Esophagus squamous epithelium (tissue), 5 donors: ENCODE measurements around the gene TBC1D19. TPM values are rescaled to one million over a fixed set of nuclear protein-coding genes. Genes with fewer than 3 reads are reported as not detected.

Experiments used
- DNase-seq: peaks from one replicate; lab custom pipeline; 2025; lab: John Stamatoyannopoulos, UW
- H3K27ac ChIP-seq, 4 donors: fragments of 200-600 bp; sonication (generic); one replicate each; pipeline ENCODE4 v1.5.1; 2016 to 2019; ENCODE audit warnings: mild to moderate bottlenecking in 1 of 4
- H3K27me3 ChIP-seq, 4 donors: fragments of 200-600 bp; sonication (generic); 1 replicate in 3 of 4; 2 replicates in 1 of 4; pipeline versions ENCODE4 v1.5.1 to v1.6.0; 2017 to 2021; ENCODE audit warnings: antibody characterized with exemption in 1 of 4
- H3K36me3 ChIP-seq, 3 donors: fragments of 200-600 bp; sonication (generic); one replicate each; pipeline ENCODE4 v1.5.1; 2016 to 2019
- H3K4me1 ChIP-seq, 3 donors: fragments of 200-600 bp; sonication (generic); one replicate each; pipeline ENCODE4 v1.5.1; 2017 to 2019
- H3K4me3 ChIP-seq, 4 donors: fragments of 200-600 bp; sonication (generic); 1 replicate in 3 of 4; 2 replicates in 1 of 4; pipeline ENCODE4 v1.5.1; 2016 to 2019; ENCODE audit warnings: mild to moderate bottlenecking in 2 of 4, moderate library complexity in 1 of 4
- H3K9me3 ChIP-seq, 3 donors: fragments of 200-600 bp; sonication (generic); one replicate each; pipeline ENCODE4 v1.5.1; 2016 to 2019
- CTCF ChIP-seq, 6 experiments: fragments of 450-650 bp in 4 of 6; fragments of 200-600 bp in 2 of 6; sonication (generic) in 2 of 6; IDR thresholded peaks; one replicate each; pipeline ENCODE4 v1.5.1; 2016 to 2019; ENCODE audit warnings: antibody characterized with exemption in 6 of 6, mild to moderate bottlenecking in 4 of 6, moderate library complexity in 4 of 6
- POLR2A ChIP-seq, 4 donors: fragments of 450-650 bp; IDR thresholded peaks; one replicate each; pipeline ENCODE4 v1.6.1; 2017; ENCODE audit warnings: antibody characterized with exemption in 4 of 4, mild to moderate bottlenecking in 4 of 4, moderate library complexity in 3 of 4
- WGBS, 2 donors: methylation state at CpG; one replicate each; pipeline ENCODE4 v1.1.5; 2018; 5-methylcytosine and 5-hydroxymethylcytosine counted together
- intact Hi-C: fragments of 100-400 bp; cut with DNase I; formaldehyde crosslinking; loops from one replicate; pipeline ENCODE4 v1.15.0; 2022
- total RNA-seq, 4 donors: library from RNA; depleted of rRNA; stranded (reverse); fragments of >200 nt; gene quantifications; one replicate each; pipeline ENCODE4 v1.1.0, GENCODE V29; 2016
- donor health status: DM: yes; HTN: yes; CAD: no.

The TBC1D19 gene
- total RNA-seq, 4 donors from 2014 or later = 3.9 to 9.8 (median 5.3) TPM

DNA sequence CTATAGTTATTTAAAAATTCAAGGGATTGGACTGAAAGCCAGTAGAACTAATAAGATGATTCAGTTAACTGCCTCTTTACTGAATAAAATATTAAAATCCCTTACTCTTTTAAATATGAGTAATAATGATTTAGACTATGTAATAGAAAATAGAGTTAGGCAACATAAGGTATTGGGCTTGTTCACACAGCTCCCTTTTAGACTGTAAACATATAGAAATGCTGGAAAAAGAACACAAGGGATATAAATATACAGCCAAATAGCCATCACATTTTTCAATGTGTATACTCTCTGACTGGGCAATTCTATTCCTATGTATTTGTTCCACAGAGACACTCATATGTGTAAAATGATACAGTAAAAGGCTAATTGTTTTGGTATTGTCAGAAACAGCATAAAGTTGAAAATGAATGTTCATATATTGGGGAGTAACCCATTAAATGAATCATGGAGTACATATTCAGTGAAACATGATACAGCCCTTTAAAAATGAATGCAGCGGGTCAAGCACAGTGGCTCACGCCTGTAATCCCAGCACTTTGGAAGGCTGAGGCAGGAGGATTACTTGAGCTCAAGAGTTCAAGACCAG lies 129.8 kb downstream of the TBC1D19 start:
- H3K9me3 ChIP-seq = no peaks in the 10 kb centered on the region
- DNase-seq = no peak
- intact Hi-C loops = loop anchor here (10.0 kb wide), 1 partner anchor 259 kb away; no protein-coding TSS in a partner anchor

DNA sequence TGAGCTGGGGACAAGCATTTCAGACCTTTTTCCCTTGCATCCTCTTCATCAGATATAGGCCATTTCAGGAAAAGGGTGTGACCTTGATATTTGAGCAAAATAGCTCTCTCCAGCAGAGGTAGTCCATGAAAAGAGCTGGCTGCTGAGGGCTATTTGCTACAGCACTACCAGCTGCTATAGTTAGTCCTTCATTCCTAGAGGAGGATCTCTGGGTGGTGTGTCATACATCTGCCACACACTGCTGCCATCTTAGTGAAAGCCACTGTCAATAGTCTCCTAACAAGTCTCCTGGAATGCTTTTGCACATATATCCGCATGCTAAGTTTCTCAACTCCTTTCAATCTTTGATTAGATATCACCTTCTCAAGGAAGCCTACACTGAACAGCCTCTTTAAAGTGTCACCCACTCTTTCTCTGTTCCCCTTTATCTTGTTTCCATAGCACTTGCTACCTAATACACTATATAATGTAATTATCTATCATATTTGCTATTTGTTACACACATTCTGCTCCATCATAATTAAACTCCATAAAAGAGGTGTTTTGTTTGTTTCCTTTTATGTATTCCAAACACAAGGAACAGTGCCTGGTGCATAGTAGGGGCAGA lies 131.9 kb downstream of the TBC1D19 start:
- H3K27me3 ChIP-seq = no peaks in the 10 kb centered on the region
- no peak for TF ChIP-seq CTCF (IDR thresholded peaks at IDR 0.05)
- no peak for TF ChIP-seq POLR2A (IDR thresholded peaks at IDR 0.05)
- intact Hi-C loops = loop anchor here (10.0 kb wide), 1 partner anchor 261 kb away; no protein-coding TSS in a partner anchor
- H3K36me3 ChIP-seq = no peaks in the 10 kb centered on the region
- H3K27ac ChIP-seq = no peak overlapping the region
- no peak overlapping the region for H3K4me3 ChIP-seq
- no peaks in the 10 kb centered on the region for H3K4me1 ChIP-seq
- WGBS, 2 donors = 94 to 100% methylated on average over 1 of the region's 1 CpG
- no peaks in the 10 kb centered on the region for H3K9me3 ChIP-seq
- DNase-seq = no peak

More for the DNA sequence above, 129.8 kb downstream of the TBC1D19 start:
- no peaks in the 10 kb centered on the region for H3K36me3 ChIP-seq
- no peaks in the 10 kb centered on the region for H3K4me1 ChIP-seq
- WGBS, 2 donors = 72 to 98% methylated on average over 2 of the region's 2 CpGs
- no peak overlapping the region for H3K4me3 ChIP-seq
- H3K27me3 ChIP-seq = no peaks in the 10 kb centered on the region
- H3K27ac ChIP-seq = no peak overlapping the region
- TF ChIP-seq POLR2A (IDR thresholded peaks at IDR 0.05) = no peak
- no peak for TF ChIP-seq CTCF (IDR thresholded peaks at IDR 0.05)

GRCh38 chr4:26717332-26717731 lies 133.4 kb downstream of the TBC1D19 start:
- DNase-seq = no peak

GRCh38 chr4:26719954-26720552 lies 136.2 kb downstream of the TBC1D19 start:
- no peaks in the 10 kb centered on the region for H3K27me3 ChIP-seq
- H3K4me3 ChIP-seq = no peak overlapping the region
- H3K27ac ChIP-seq = no peak overlapping the region
- intact Hi-C loops = loop anchor here (10.0 kb wide), 1 partner anchor 265 kb away; no protein-coding TSS in a partner anchor
- peaks cover 0 to 6% (median 0%) of the 10 kb centered on the region in 3 donors for H3K36me3 ChIP-seq
- WGBS, 2 donors = 54 to 73% methylated on average over 1 of the region's 1 CpG
- TF ChIP-seq POLR2A (IDR thresholded peaks at IDR 0.05) = no peak
- TF ChIP-seq CTCF (IDR thresholded peaks at IDR 0.05) = peak in 4 of 6 experiments; percentile 43 to 63 (median 47)
- H3K9me3 ChIP-seq = no peaks in the 10 kb centered on the region
- DNase-seq = no peak
- H3K4me1 ChIP-seq = no peaks in the 10 kb centered on the region

More at GRCh38 chr4:26717332-26717731, 133.4 kb downstream of the TBC1D19 start:
- intact Hi-C loops = loop anchor here (10.0 kb wide), 1 partner anchor 263 kb away; no protein-coding TSS in a partner anchor
- no peak for TF ChIP-seq CTCF (IDR thresholded peaks at IDR 0.05)
- TF ChIP-seq POLR2A (IDR thresholded peaks at IDR 0.05) = no peak
- Histone ChIP-seq H3K9me3 (no peaks in the 10 kb centered on the region), H3K36me3 (no peaks in the 10 kb centered on the region), H3K4me1 (no peaks in the 10 kb centered on the region), H3K27ac (no peak overlapping the region), H3K4me3 (no peak overlapping the region), H3K27me3 (no peaks in the 10 kb centered on the region)
- 17 to 36% methylated on average over 2 of the region's 2 CpGs for WGBS, 2 donors

GRCh38 chr4:26721685-26722084 lies 137.8 kb downstream of the TBC1D19 start:
- WGBS, 2 donors = 74 to 86% methylated on average over 1 of the region's 1 CpG
- H3K4me3 ChIP-seq = no peak overlapping the region
- TF ChIP-seq CTCF (IDR thresholded peaks at IDR 0.05) (no peak), POLR2A (IDR thresholded peaks at IDR 0.05) (no peak)
- H3K27ac ChIP-seq = no peak overlapping the region
- peaks cover 0 to 6% (median 0%) of the 10 kb centered on the region in 3 donors for H3K36me3 ChIP-seq
- no peaks in the 10 kb centered on the region for H3K27me3 ChIP-seq
- H3K9me3 ChIP-seq = no peaks in the 10 kb centered on the region
- intact Hi-C loops = no loop called here
- no peaks in the 10 kb centered on the region for H3K4me1 ChIP-seq
- DNase-seq = no peak
